Spinal cord (tissue), 10 donors: Measurements from ENCODE around the gene FGFBP2. TPM values are rescaled to one million over a fixed set of nuclear protein-coding genes. Genes with fewer than 3 reads are reported as not detected.

Source experiments
- DNase-seq, 6 donors: peaks; one replicate each; pipeline versions ENCODE4 v3.0.0 to v3.0.0-alpha.2; 2013 to 2015; ENCODE audit warnings: low spot score in 6 of 6, low read depth in 4 of 6
- H3K27ac ChIP-seq: one replicate; pipeline ENCODE4 v1.5.1; 2013; ENCODE audit warnings: low read depth, low read length, control low read depth
- H3K27me3 ChIP-seq: one replicate; pipeline ENCODE4 v1.6.1; 2013; ENCODE audit warnings: low read length; ENCODE audit not compliant: control insufficient read depth, insufficient read depth
- H3K36me3 ChIP-seq: one replicate; pipeline ENCODE4 v1.6.1; 2013; ENCODE audit warnings: low read length; ENCODE audit not compliant: control insufficient read depth, insufficient read depth
- H3K4me1 ChIP-seq: one replicate; pipeline ENCODE4 v1.6.1; 2013; ENCODE audit warnings: low read length; ENCODE audit not compliant: control insufficient read depth, insufficient read depth
- H3K4me3 ChIP-seq: one replicate; pipeline ENCODE4 v1.5.1; 2013; ENCODE audit warnings: low read depth, low read length, control low read depth
- H3K9me3 ChIP-seq: one replicate; pipeline ENCODE4 v1.6.1; 2013; ENCODE audit warnings: low read length; ENCODE audit not compliant: control insufficient read depth, insufficient read depth
- WGBS: methylation state at CpG from one replicate; pipeline ENCODE4 v1.1.5; 2013; ENCODE audit warnings: missing lambda C conversion rate; ENCODE audit not compliant: insufficient coverage; 5-methylcytosine and 5-hydroxymethylcytosine counted together
- polyA plus RNA-seq, 2 donors: library from polyadenylated mRNA; unstranded; fragments of 120-200 nt; gene quantifications; one replicate each; pipeline ENCODE4 v1.2.1, GENCODE V29; 2013; ENCODE audit not compliant: insufficient read length in 2 of 2
- total RNA-seq, 2 donors: library from RNA; depleted of rRNA in 1 of 2; stranded (reverse); fragments of 120-200 nt in 1 of 2; fragments of >200 nt in 1 of 2; gene quantifications; one replicate each; pipeline versions ENCODE4 v1.2.3 to v1.2.4, GENCODE V29; 2013 to 2014
- donor health status: healthy.

The FGFBP2 gene
- total and polyA plus RNA-seq, 4 donors: 0.44 to 1.2 (median 0.86) TPM

- Histone ChIP-seq H3K36me3 (peaks cover 5% of the 10 kb centered on the region), H3K27me3 (no peaks in the 10 kb centered on the region), H3K27ac (no peak overlapping the region), H3K4me3 (no peak overlapping the region), H3K9me3 (no peaks in the 10 kb centered on the region), H3K4me1 (peaks cover under 1% of the 10 kb centered on the region)
- DNase-seq: no peak
- WGBS: no CpG with 5 or more reads among the region's 3 CpGs
Observed at GRCh38 chr4:15995826-15996225, 32.9 kb upstream of the FGFBP2 start.

DNA sequence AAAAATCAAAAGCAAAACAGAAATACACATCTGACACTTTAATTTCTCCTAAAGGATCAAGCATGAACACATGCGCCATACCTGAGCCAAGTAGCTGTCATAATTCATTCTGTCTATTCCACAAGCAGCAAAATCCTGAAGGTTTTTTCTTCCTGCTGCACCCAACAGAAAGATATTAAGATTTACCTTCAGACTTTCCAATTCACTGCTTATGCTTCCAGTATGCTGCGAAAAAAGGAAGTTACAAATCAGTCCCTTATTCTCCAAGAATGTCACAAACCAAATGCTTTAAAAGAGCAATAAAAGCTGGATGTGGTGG lies 29.2 kb upstream of the FGFBP2 start:
- H3K36me3 ChIP-seq: peaks cover 7% of the 10 kb centered on the region
- H3K4me1 ChIP-seq: no peaks in the 10 kb centered on the region
- no peaks in the 10 kb centered on the region for H3K27me3 ChIP-seq
- H3K27ac ChIP-seq: no peak overlapping the region
- H3K4me3 ChIP-seq: no peak overlapping the region
- WGBS: 100% methylated on average over 1 of the region's 2 CpGs
- peak in 2 of 6 donors; percentile 52 to 65 for DNase-seq
- no peaks in the 10 kb centered on the region for H3K9me3 ChIP-seq

DNA sequence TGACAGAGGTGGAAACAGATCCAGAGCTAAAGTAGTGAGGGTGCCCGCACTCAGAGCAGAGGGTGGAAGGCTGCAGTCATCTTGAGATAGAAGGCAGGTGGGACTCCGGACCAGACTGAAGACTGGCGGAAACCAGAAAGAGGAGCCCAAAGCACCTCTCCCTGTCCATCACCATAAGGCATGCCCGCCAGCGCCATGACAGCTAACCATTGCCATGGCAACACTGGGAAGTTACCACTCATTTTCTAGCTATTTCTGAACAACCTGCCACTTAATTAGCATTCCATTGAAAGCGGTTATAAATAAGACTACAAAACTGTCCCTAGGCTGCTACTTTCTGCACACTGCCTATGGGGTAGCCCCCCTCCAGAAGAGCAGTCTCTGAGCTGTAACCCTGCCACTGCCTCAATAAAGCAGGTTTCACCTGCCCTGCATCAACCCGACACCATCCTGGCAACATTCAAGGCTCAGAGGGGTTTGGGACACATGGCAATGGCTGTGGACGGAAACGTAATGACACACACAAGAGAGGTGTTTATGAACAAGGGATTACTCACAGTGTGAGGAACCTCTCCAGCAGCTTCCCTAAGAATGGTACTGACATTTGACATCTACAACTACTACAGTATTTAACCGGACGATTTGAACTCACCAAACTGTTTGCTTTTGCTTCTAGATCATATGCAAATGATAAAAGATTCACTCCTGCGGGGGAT lies 27.8 kb upstream of the FGFBP2 start:
- Histone ChIP-seq H3K27me3 (no peaks in the 10 kb centered on the region), H3K4me1 (no peaks in the 10 kb centered on the region), H3K27ac (no peak overlapping the region), H3K4me3 (no peak overlapping the region), H3K36me3 (peaks cover 13% of the 10 kb centered on the region), H3K9me3 (no peaks in the 10 kb centered on the region)
- DNase-seq: peak in 1 of 6 donors; percentile 33
- WGBS: 69% methylated on average over 5 of the region's 12 CpGs

- Histone ChIP-seq H3K27me3 (no peaks in the 10 kb centered on the region), H3K27ac (no peak overlapping the region), H3K9me3 (no peaks in the 10 kb centered on the region), H3K4me1 (no peaks in the 10 kb centered on the region), H3K4me3 (no peak overlapping the region), H3K36me3 (peaks cover 13% of the 10 kb centered on the region)
- peak in 1 of 6 donors; percentile 41 for DNase-seq
- 71% methylated on average over 3 of the region's 6 CpGs for WGBS
Observed at GRCh38 chr4:15989424-15989823, 26.4 kb upstream of the FGFBP2 start.

DNA sequence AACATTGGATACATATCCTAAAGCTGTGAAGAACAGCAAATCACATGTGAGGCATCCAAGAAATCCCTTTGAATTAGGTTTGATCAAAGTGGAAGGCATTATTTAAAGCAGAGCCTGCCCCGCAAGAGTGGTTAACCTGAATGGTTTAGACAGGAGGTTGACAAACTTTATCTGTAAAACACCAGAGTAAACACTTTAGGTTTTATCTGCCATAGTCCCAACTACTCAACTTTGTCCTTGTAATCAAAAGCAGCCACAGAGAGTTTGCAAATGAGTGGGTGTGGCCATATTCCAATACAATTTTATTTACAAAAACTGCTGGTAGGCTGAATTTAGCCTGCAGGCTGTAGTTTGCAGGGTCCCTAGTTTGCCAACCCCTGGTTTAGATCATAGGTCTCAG lies 25.2 kb upstream of the FGFBP2 start:
- H3K4me1 ChIP-seq: no peaks in the 10 kb centered on the region
- no CpG with 5 or more reads among the region's 1 CpG for WGBS
- H3K4me3 ChIP-seq: no peak overlapping the region
- no peaks in the 10 kb centered on the region for H3K9me3 ChIP-seq
- peaks cover 12% of the 10 kb centered on the region for H3K36me3 ChIP-seq
- H3K27ac ChIP-seq: no peak overlapping the region
- H3K27me3 ChIP-seq: no peaks in the 10 kb centered on the region
- DNase-seq: no peak

GRCh38 chr4:15986907-15987306 lies 23.9 kb upstream of the FGFBP2 start:
- DNase-seq: peak in 1 of 6 donors; percentile 34
- Histone ChIP-seq H3K9me3 (no peaks in the 10 kb centered on the region), H3K4me1 (no peaks in the 10 kb centered on the region), H3K27ac (no peak overlapping the region), H3K4me3 (no peak overlapping the region), H3K36me3 (peaks cover 14% of the 10 kb centered on the region), H3K27me3 (no peaks in the 10 kb centered on the region)
- WGBS: 63% methylated on average over 4 of the region's 5 CpGs

DNA sequence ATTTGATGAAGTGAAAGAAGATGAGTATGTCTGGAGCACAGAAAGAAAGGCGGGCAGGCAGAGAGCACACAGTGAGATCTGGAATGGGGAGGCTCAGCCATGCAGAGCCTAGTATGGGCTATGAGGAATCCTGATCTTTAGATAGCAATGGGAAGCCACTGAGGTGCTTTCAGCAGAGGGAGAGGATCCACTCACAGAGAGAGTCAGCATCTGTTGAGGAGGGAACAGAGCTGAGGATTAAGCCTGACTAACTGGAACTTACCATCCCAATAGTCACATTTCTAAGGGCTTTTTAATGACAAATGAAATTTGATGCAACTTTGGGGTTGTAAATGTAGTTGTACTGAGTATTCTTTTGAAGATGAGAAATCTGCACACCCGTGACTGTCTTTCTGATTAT lies 20.6 kb upstream of the FGFBP2 start:
- Histone ChIP-seq H3K4me1 (no peaks in the 10 kb centered on the region), H3K4me3 (no peak overlapping the region)
- 90% methylated on average over 2 of the region's 2 CpGs for WGBS

DNA sequence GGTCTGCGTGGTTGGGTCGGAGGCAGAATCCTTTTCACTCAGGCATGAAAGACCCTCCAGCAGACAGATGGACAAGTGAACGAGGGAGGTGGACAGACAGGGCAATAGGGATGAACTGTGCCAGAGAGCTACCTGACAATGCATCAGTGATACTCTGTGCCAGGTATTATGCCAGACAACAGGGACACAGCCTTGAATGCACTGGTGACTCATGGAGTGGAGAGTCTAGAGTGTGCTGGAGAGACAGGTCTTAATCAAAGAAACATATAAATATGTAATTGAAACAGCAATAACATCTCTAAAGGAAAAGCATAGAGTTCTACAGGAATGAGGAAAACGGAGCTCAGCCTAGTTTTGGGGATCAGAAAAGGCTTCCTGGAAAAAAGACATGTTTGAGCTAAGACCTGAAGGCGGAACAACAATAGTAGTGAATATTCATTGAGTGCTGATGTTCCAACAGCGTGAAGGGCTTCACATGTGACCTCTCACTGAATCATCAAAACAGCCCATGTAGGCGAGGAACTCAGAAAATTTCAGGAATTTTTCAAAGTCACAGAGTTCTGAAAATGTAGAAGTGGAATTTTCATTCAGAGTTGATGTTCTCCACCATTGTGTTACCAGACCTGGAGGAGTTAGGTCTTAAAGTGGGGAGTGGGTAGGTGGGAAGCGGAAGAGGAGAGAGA lies 20.0 kb upstream of the FGFBP2 start:
- Histone ChIP-seq H3K9me3 (no peaks in the 10 kb centered on the region), H3K4me1 (no peaks in the 10 kb centered on the region), H3K27ac (no peak overlapping the region), H3K27me3 (no peaks in the 10 kb centered on the region), H3K4me3 (no peak overlapping the region), H3K36me3 (peaks cover 13% of the 10 kb centered on the region)
- 100% methylated on average over 6 of the region's 8 CpGs for WGBS
- DNase-seq: no peak

More for the DNA sequence above, 20.6 kb upstream of the FGFBP2 start:
- Histone ChIP-seq H3K27me3 (no peaks in the 10 kb centered on the region), H3K27ac (no peak overlapping the region), H3K9me3 (no peaks in the 10 kb centered on the region), H3K36me3 (peaks cover 12% of the 10 kb centered on the region)
- no peak for DNase-seq

GRCh38 chr4:15976456-15977447 lies 13.8 kb upstream of the FGFBP2 start:
- no peak for DNase-seq
- 82% methylated on average over 7 of the region's 7 CpGs for WGBS
- Histone ChIP-seq H3K36me3 (peaks cover 5% of the 10 kb centered on the region), H3K27me3 (no peaks in the 10 kb centered on the region), H3K9me3 (no peaks in the 10 kb centered on the region), H3K27ac (no peak overlapping the region), H3K4me1 (no peaks in the 10 kb centered on the region), H3K4me3 (no peak overlapping the region)
